B cell (primary cell): Measurements from ENCODE around the gene ACTN1. TPM values are rescaled to one million over a fixed set of nuclear protein-coding genes. Genes with fewer than 3 reads are reported as not detected.

ENCODE experiments used
- ATAC-seq: fragments of 200-7000 bp; cut with Tn5 transposase; one replicate; pipeline ENCODE4 v1.10.0; 2021; ENCODE audit warnings: low read depth, mild to moderate bottlenecking, moderate number of reproducible peaks, moderate library complexity
- CTCF ChIA-PET: fragments of 350-600 bp; sonication (Branson Sonifier 250); formaldehyde crosslinking; loops from one replicate; lab custom pipeline; 2021; ENCODE audit warnings: antibody characterized with exemption, inconsistent platforms; lab: Charles Lee
- POLR2A ChIA-PET: fragments of 350-600 bp; sonication (Branson Sonifier 250); formaldehyde crosslinking; loops from one replicate; lab custom pipeline; 2021; ENCODE audit warnings: antibody characterized with exemption; lab: Charles Lee
- DNase-seq: peaks from one replicate; pipeline ENCODE4 v3.0.0; 2013
- H2AFZ ChIP-seq: 2 replicates; pipeline ENCODE4 v1.6.1; 2012; ENCODE audit warnings: mild to moderate bottlenecking, low read depth, low read length; ENCODE audit not compliant: insufficient read depth, poor library complexity, severe bottlenecking
- H3K27ac ChIP-seq, 2 donors: 1 replicate in 1 of 2; 2 replicates in 1 of 2; pipeline ENCODE4 v1.5.1; 2012 to 2013; ENCODE audit warnings: low read length in 2 of 2, mild to moderate bottlenecking in 2 of 2, moderate library complexity in 1 of 2
- H3K27me3 ChIP-seq, 4 experiments: fragments of 200-600 bp in 1 of 4; sonication (generic) in 1 of 4; replicated peaks in 1 of 4; 1 replicate in 2 of 4; 2 replicates in 2 of 4; pipeline versions ENCODE4 v1.6.1 to v1.7.0; 2013 to 2016; ENCODE audit warnings: low read length in 3 of 4, mild to moderate bottlenecking in 2 of 4, mixed read lengths in 1 of 4, moderate library complexity in 1 of 4; ENCODE audit not compliant: insufficient read depth in 4 of 4, control insufficient read depth in 3 of 4; ENCODE audit errors: control extremely low read depth in 1 of 4
- H3K36me3 ChIP-seq, 2 experiments: replicated peaks in 1 of 2; 1 replicate in 1 of 2; 2 replicates in 1 of 2; pipeline versions ENCODE4 v1.6.1 to v1.7.1; 2013; ENCODE audit warnings: low read length in 1 of 2; ENCODE audit not compliant: insufficient read depth in 2 of 2, control insufficient read depth in 1 of 2; ENCODE audit errors: control extremely low read depth in 1 of 2, extremely low read depth in 1 of 2
- H3K4me1 ChIP-seq, 2 donors: fragments of 200-600 bp in 1 of 2; sonication (generic) in 1 of 2; 1 replicate in 1 of 2; 2 replicates in 1 of 2; pipeline versions ENCODE4 v1.5.1 to v1.6.1; 2013 to 2017; ENCODE audit warnings: low read length in 2 of 2; ENCODE audit not compliant: control insufficient read depth in 2 of 2, insufficient read depth in 2 of 2
- H3K4me2 ChIP-seq: replicated peaks from 2 replicates; pipeline ENCODE3; 2012; ENCODE audit warnings: mild to moderate bottlenecking, low read depth, low read length; ENCODE audit not compliant: poor library complexity, severe bottlenecking
- H3K4me3 ChIP-seq, 5 experiments: fragments of 200-600 bp in 1 of 5; sonication (generic) in 1 of 5; 1 replicate in 3 of 5; 2 replicates in 2 of 5; pipeline versions ENCODE4 v1.5.1 to v1.7.0; 2011 to 2016; ENCODE audit warnings: low read length in 4 of 5, mild to moderate bottlenecking in 4 of 5, low read depth in 2 of 5, control low read depth in 1 of 5, moderate library complexity in 1 of 5; ENCODE audit not compliant: insufficient read depth in 1 of 5; ENCODE audit errors: control extremely low read depth in 1 of 5, extremely low read depth in 1 of 5
- H3K79me2 ChIP-seq: fragments of 200-600 bp; sonication (generic); one replicate; pipeline ENCODE4 v1.6.0; 2016; ENCODE audit warnings: low read length; ENCODE audit not compliant: control insufficient read depth, insufficient read depth
- H3K9ac ChIP-seq: fragments of 200-600 bp; sonication (generic); 2 replicates; pipeline ENCODE4 v1.6.1; 2017; ENCODE audit warnings: mild to moderate bottlenecking, low read length, moderate library complexity
- H3K9me3 ChIP-seq, 3 donors: one replicate each; pipeline versions ENCODE4 v1.6.1 to v1.7.1; 2013; ENCODE audit warnings: low read length in 2 of 3; ENCODE audit not compliant: control insufficient read depth in 2 of 3, insufficient read depth in 1 of 3; ENCODE audit errors: control extremely low read depth in 1 of 3
- H4K20me1 ChIP-seq: 2 replicates; pipeline ENCODE4 v1.6.0; 2012; ENCODE audit warnings: mild to moderate bottlenecking, low read length; ENCODE audit not compliant: insufficient read depth, control insufficient read depth, poor library complexity, severe bottlenecking
- H3K27ac Mint-ChIP-seq: one replicate; pipeline ENCODE4 v1.8.0; 2021; ENCODE audit warnings: mixed read lengths
- H3K27me3 Mint-ChIP-seq: one replicate; pipeline ENCODE4 v1.8.0; 2021; ENCODE audit warnings: mixed read lengths
- H3K4me1 Mint-ChIP-seq: one replicate; pipeline ENCODE4 v1.8.0; 2021; ENCODE audit warnings: mixed read lengths
- H3K4me3 Mint-ChIP-seq: one replicate; pipeline ENCODE4 v1.8.0; 2021; ENCODE audit warnings: mixed read lengths
- H3K9me3 Mint-ChIP-seq: one replicate; pipeline ENCODE4 v1.8.0; 2022; ENCODE audit warnings: mixed read lengths; ENCODE audit not compliant: insufficient read depth
- CTCF ChIP-seq: fragments of 200-600 bp; IDR thresholded peaks from one replicate; pipeline ENCODE4 v1.8.0; 2022; ENCODE audit warnings: antibody characterized with exemption, mild to moderate bottlenecking
- EZH2 ChIP-seq: IDR thresholded peaks from 2 replicates; pipeline ENCODE4 v1.6.1; 2012; ENCODE audit warnings: borderline replicate concordance, low read depth, mild to moderate bottlenecking, moderate library complexity, low read length; ENCODE audit not compliant: insufficient read depth, poor library complexity, severe bottlenecking
- WGBS: methylation state at CpG from one replicate; pipeline ENCODE4 v1.1.5; 2013; ENCODE audit warnings: missing lambda C conversion rate; ENCODE audit not compliant: insufficient coverage; 5-methylcytosine and 5-hydroxymethylcytosine counted together
- intact Hi-C: fragments of 100-400 bp; cut with micrococcal nuclease; formaldehyde crosslinking; loops from one replicate; pipeline ENCODE4 v1.10.0; 2022
- polyA plus RNA-seq: library from polyadenylated mRNA; depleted of rRNA; stranded (reverse); fragments of >200 nt; gene quantifications from 2 replicates; pipeline ENCODE4 v1.2.3, GENCODE V29; 2012
- total RNA-seq, 2 donors: library from RNA; stranded (reverse); fragments of 120-200 nt in 1 of 2; gene quantifications; 1 replicate in 1 of 2; 2 replicates in 1 of 2; pipeline versions ENCODE4 v1.2.3 to v1.2.4, GENCODE V29; 2013 to 2022

Gene ACTN1
- total and polyA plus RNA-seq, 2 donors (not counting 1 experiment from before 2014, with no cell fraction given), result 0.74 to 0.89 TPM

- ATAC-seq (no peak), DNase-seq (no peak)
- H3K27ac ChIP-seq, result no peak overlapping the region
- no peak overlapping the region for H3K4me3 ChIP-seq
- WGBS, result 91% methylated on average over 9 of the region's 14 CpGs
- POLR2A ChIA-PET, result no interaction called here
- no peaks in the 10 kb centered on the region for H3K79me2 ChIP-seq
- no peak overlapping the region for H3K27ac Mint-ChIP-seq
- H3K9me3 ChIP-seq, result peaks cover 0 to 17% (median 3%) of the 10 kb centered on the region in 3 donors
- no peaks in the 10 kb centered on the region for H4K20me1 ChIP-seq
- TF ChIP-seq CTCF (no peak), EZH2 (no peak)
- peaks cover 1 to 5% of the 10 kb centered on the region in 2 donors for H3K4me1 ChIP-seq
- H3K4me2 ChIP-seq, result no peak overlapping the region
- CTCF ChIA-PET, result no interaction called here
- no peak overlapping the region for H3K9ac ChIP-seq
- H3K27me3 Mint-ChIP-seq, result peaks cover 21% of the 10 kb centered on the region
- H3K4me3 Mint-ChIP-seq, result no peak overlapping the region
- no peak overlapping the region for H2AFZ ChIP-seq
- no peaks in the 10 kb centered on the region for H3K36me3 ChIP-seq
- H3K9me3 Mint-ChIP-seq, result no peaks in the 10 kb centered on the region
- intact Hi-C loops, result no loop called here
- peaks cover 0 to 22% (median 5%) of the 10 kb centered on the region in 4 experiments for H3K27me3 ChIP-seq
- H3K4me1 Mint-ChIP-seq, result no peaks in the 10 kb centered on the region
Measured at GRCh38 chr14:68972507-68973218, 6.4 kb downstream of the ACTN1 start.

GRCh38 chr14:68971411-68972035, 7.6 kb downstream of the ACTN1 start:
- H3K27ac Mint-ChIP-seq, result no peak overlapping the region
- ChIA-PET POLR2A (no interaction called here), CTCF (no interaction called here)
- no peak for ATAC-seq
- H3K4me3 ChIP-seq, result no peak overlapping the region
- no peaks in the 10 kb centered on the region for H3K9me3 Mint-ChIP-seq
- H4K20me1 ChIP-seq, result no peaks in the 10 kb centered on the region
- H3K36me3 ChIP-seq, result no peaks in the 10 kb centered on the region
- H3K9me3 ChIP-seq, result peaks cover 0 to 17% (median 3%) of the 10 kb centered on the region in 3 donors
- intact Hi-C loops, result no loop called here
- no peak overlapping the region for H3K27ac ChIP-seq
- no peak overlapping the region for H2AFZ ChIP-seq
- H3K4me3 Mint-ChIP-seq, result no peak overlapping the region
- peaks cover 0 to 13% (median 0%) of the 10 kb centered on the region in 4 experiments for H3K27me3 ChIP-seq
- H3K4me2 ChIP-seq, result no peak overlapping the region
- TF ChIP-seq EZH2 (no peak), CTCF (no peak)
- no peak for DNase-seq
- no peak overlapping the region for H3K9ac ChIP-seq
- WGBS, result 96% methylated on average over 9 of the region's 9 CpGs
- H3K27me3 Mint-ChIP-seq, result peaks cover 11% of the 10 kb centered on the region
- no peaks in the 10 kb centered on the region for H3K79me2 ChIP-seq
- no peaks in the 10 kb centered on the region for H3K4me1 ChIP-seq
- H3K4me1 Mint-ChIP-seq, result no peaks in the 10 kb centered on the region
